LNCaP clone FGC (cell line): ENCODE measurements around the gene TPST2.
A peak's percentile ranks its signal among the peaks of the same experiment; 100 is the strongest.

Experiments
- DNase-seq: peaks from one replicate; pipeline ENCODE4 v3.0.0-alpha.2; 2011; ENCODE audit warnings: low read depth
- H3K4me3 ChIP-seq: 2 replicates; pipeline ENCODE4 v1.5.1; 2011; ENCODE audit warnings: mild to moderate bottlenecking, low read depth, low read length, control low read depth
- CTCF ChIP-seq: IDR thresholded peaks from 2 replicates; pipeline ENCODE4 v1.5.1; 2012; ENCODE audit warnings: mild to moderate bottlenecking; ENCODE audit not compliant: control insufficient read depth, insufficient read depth; ENCODE audit errors: extremely low read depth

TPST2 gene

GRCh38 chr22:26494506-26494905 is 95.4 kb downstream of the TPST2 start:
- H3K4me3 ChIP-seq = no peak overlapping the region
- DNase-seq = no peak
- no peak for TF ChIP-seq CTCF

DNA sequence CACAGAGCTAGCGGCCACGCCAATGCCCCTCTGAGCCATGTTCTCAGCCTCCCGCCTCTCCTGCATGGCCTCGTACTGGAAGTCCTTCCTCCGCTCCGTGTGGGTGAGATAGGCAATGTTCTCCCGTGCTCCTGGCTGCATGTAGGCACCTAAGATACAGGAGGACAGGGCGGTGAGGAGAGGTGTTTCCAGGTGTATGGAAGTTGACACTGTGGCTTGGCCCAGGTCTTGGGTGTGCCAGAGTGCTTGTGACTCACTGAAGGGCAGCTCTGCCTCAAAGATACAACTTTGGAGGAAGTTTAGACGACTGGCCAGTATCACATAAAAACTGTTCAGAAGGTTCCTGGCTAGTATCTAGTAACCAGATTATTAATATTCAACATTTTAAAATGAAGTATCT is 97.7 kb downstream of the TPST2 start:
- DNase-seq = no peak
- no peak overlapping the region for H3K4me3 ChIP-seq
- TF ChIP-seq CTCF = no peak

DNA sequence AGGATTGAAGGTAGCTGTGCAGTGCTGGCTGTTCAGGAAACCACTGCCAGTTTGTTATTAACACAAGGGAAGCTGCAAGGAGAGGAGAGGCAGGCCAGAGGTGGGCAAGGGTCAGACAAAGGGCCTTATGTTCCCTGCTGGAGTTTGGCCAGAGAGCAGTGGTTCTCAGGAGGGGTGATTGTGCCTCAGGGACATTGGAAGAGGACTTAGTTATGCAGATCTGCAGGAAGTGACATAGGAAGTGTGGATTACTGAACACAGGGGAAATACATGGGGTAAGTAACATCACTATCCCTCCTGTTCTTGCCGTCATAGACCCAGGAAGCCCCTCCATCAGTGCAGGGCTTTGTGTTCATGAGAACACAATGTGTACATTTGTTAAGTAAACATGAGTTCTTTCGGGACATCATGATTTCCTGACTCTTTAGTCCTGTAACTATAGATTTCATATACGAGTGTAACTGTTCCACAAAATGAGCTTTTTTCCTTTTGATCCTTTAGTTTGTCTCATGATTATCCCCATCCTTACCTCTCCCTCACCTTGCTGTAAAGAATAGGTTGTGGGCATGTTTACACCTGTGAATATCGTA is 100.4 kb downstream of the TPST2 start:
- no peak overlapping the region for H3K4me3 ChIP-seq
- TF ChIP-seq CTCF = no peak
- DNase-seq = no peak

DNA sequence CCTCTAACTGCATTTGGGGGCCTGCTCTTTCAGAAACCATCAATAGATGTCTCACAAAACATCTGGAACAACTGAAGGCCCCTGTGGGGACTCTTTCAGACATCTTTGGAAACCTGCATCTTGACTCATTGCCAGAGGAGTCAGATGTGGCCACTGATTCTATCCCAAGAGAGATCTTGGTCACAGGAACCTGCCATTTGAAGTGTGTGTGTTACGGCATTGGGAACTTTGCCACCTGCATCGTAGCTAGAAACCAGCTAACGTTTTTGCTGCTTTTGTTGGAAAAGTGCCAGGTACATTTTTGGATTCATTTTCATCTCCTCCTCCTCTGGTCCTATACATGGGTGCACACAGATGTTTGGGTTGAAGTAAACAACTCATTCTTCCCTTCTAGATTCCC is 101.9 kb downstream of the TPST2 start:
- TF ChIP-seq CTCF = no peak
- no peak for DNase-seq
- H3K4me3 ChIP-seq = no peak overlapping the region

DNA sequence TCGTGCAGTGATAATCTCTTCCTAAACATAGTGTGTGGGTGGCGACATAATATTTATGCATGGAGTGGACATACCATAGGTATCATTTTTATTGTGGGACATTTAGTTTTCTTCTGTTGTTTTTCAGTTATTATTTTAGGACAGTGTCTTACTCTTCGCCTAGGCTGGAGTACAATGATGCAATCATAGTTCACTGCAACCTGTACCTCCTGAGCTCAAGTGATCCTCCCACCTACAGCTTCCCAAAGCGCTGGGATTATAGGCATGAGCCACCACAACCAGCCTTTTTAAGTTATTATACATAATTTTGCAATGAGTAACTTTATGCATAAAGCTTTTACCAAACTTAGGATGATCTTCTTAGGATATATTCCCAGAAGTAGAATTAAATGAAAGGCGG is 103.5 kb downstream of the TPST2 start:
- DNase-seq = no peak
- no peak overlapping the region for H3K4me3 ChIP-seq
- no peak for TF ChIP-seq CTCF

- no peak for TF ChIP-seq CTCF
- DNase-seq = no peak
- no peak overlapping the region for H3K4me3 ChIP-seq
Observed at GRCh38 chr22:26485806-26486390, 104.0 kb downstream of the TPST2 start.

- TF ChIP-seq CTCF = no peak
- DNase-seq = no peak
- H3K4me3 ChIP-seq = peak overlapping the region; percentile 94
Observed at GRCh38 chr22:26485013-26485412, 104.9 kb downstream of the TPST2 start.
